GM21360 (cell line): Measurements from ENCODE around the gene ZEB2.

Experiments used
- ATAC-seq: cut with Tn5 transposase; IDR thresholded peaks from one replicate; pipeline ENCODE4 v1.9.1; 2021; ENCODE audit warnings: mild to moderate bottlenecking, moderate library complexity; ENCODE audit not compliant: unreplicated experiment

The ZEB2 gene

GRCh38 chr2:144454466-144455287 is 65.2 kb downstream of the ZEB2 start:
- ATAC-seq, result no peak

DNA sequence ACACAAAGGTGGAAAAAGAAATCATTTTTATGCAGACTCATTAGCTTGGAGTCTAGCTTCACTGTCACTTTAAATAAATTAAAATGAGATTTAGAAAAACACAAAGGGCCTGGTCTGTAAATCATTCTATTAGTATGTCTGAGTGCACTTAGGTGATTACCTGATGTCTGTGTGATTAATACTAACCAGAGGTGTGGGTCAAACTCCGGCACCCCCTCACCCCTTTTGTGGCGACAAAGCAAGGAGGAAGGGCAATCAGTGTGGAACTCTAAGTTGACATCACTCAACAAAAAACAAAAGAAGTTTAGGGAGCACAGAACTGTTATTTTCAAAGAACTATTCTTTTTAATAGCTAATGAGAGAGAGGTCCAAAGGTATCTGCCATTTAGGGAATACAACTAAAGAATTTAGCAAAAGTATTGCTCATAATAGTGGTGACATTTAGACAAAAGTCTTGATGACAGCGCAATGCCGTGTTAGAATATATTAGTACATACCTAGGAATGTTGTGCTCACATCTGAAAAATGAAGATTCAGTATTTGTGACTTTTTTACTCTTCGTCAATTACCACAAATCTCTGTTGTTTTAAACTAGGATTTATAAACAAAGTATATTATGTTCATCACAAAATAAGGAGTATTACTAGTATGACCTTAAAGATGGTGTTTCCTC is 66.3 kb downstream of the ZEB2 start:
- ATAC-seq, result no peak

DNA sequence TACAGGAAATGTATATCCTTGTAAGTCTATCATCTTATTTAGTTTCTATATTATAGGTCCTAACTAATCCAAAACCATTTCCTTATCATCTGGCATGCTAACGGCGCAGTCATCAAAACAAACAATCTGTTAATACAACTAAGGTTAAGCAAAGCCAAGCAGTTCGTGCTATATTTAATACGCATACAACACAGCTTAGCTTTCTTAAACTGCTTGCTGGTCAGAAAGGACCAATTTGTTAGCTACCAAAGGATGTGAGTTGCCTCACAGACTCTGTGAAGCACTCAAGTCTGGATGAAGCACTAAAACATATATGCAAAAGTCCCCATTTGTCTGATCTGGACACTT is 67.0 kb downstream of the ZEB2 start:
- no peak for ATAC-seq

- ATAC-seq, result no peak
Observed at GRCh38 chr2:144452169-144452988, 67.5 kb downstream of the ZEB2 start.

- no peak for ATAC-seq
Observed at GRCh38 chr2:144451443-144451842, 68.5 kb downstream of the ZEB2 start.

DNA sequence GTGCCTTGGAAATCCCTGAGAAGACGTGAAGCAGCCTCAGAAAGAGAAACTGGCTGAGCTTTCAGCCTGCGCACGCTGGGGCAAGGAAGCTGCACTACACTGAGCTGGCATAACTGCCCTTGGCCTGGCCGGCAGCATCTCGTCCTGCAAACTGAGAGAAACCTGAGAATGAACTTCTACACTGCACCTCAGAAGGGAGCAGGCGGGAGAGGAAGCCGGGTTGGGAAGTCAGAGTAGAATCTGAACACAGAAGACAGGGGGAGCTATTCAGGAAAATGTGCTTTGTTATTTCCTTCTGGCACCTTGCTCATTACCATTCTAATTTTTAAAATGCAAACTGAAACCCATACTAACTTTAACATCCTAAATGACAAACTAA is 70.9 kb downstream of the ZEB2 start:
- ATAC-seq, result no peak

DNA sequence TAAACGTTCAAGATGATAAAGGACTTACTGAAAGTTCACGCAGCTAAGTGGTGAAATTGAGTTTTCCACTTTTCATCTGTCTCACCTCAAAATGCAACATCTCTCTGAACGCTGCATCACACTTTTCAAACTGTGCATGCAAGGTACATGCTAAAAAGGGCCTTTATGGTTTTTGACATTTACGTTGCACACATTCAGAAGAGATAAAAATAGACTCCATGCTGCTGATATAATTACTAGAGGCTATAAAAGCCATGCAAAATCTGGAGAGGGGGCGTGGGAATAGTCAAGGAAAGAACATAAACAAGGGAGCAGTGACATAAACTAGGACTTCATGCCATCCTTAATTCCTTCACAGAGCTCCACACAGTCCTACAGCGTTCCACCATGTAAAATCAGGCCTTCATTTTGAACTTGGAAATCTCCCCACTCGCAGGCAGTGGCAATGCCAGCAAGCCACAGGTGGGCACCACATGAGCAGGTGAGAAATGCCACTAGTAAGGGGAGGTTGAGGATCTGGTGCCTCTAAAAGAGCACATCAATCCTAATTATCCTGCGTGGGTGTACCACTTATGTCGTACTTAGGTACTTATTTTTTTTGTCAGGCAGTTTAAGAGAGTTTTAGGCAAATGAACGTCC is 71.4 kb downstream of the ZEB2 start:
- no peak for ATAC-seq

GRCh38 chr2:144447535-144447934 is 72.4 kb downstream of the ZEB2 start:
- ATAC-seq, result no peak

DNA sequence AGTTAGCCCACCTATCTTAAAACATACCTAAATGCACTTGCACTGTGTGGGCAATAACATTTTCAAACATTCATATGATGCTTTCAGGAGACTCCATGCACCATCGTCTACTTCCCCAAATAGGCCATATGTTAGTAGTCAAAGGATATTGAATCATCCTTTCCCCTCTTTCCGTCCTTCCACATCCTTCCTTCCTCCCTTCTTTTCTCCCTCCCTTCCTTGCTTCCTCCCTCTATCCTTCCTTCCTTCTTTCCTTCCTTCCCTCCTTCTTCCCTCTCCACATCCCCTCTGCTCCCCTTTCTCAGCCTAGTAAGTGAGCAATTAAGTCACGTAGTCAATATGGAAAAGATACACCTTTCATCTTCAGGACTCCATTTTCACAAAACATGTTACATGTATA is 73.8 kb downstream of the ZEB2 start:
- ATAC-seq, result no peak

DNA sequence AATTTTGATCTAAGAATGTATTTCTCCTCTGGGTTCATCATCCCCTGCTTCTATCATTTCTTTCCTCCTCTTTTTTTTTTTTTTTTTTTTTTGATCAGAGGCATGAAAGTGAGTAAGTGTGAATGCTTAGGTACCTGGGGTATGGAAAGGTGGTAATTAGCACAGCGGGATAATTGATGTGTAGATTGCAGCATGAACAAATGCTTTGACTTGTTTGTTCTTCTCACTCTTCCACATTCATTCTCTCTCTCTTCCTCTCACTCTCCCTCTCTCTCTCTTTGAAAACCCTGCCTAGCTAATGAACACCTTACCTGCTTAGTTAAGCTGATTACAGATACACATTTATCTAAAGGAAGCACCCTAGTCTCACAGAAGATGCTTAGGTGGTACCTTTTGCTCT is 74.7 kb downstream of the ZEB2 start:
- ATAC-seq, result no peak

DNA sequence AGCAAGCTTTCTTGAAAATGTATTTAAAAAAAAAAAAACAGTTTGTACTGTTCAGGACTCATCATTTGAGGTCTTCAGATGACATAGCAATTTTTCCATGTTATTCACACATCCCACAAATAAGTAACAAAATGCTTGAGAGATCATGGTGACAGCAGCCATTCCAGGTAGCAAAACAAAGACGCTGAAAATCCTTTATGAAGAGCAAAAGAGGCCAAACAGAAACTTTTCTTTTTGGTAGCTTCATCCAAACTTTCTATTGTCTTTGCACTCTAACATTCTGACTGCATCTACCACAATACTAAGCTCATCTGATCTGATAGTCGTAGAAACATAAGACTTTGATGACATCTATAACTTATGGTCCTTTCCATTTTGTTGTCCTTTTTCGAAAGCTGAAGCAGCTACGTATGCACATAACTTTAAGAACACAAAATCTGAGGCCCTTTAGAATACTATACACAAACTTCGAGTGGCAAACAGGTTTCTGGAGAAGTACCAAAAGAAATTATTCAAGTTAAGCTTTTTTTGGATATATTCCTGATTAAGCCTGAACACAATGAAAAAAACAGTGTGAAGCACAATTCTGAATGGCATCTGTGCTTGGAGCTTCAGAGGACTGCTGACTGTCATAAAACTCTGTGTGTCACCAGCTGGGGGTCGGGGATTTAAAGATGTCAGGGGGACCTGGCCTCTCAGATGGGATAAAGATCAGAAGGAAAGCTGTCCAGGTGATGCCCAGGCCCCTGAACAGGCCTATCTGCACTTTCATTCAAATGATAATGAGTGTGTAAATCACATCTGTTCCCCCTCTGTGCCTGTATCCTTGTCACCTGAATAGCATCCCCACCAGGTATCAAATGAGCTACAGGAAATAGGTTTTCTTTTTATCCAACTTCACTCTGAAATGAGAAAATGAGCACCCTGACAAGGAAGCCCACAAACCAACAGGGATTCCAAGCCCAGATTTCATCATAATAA is 75.8 kb downstream of the ZEB2 start:
- no peak for ATAC-seq

- no peak for ATAC-seq
Observed at GRCh38 chr2:144441711-144442141, 78.2 kb downstream of the ZEB2 start.

- ATAC-seq, result no peak
Observed at GRCh38 chr2:144439993-144440392, 79.9 kb downstream of the ZEB2 start.

GRCh38 chr2:144438801-144439631 is 80.9 kb downstream of the ZEB2 start:
- ATAC-seq, result no peak

DNA sequence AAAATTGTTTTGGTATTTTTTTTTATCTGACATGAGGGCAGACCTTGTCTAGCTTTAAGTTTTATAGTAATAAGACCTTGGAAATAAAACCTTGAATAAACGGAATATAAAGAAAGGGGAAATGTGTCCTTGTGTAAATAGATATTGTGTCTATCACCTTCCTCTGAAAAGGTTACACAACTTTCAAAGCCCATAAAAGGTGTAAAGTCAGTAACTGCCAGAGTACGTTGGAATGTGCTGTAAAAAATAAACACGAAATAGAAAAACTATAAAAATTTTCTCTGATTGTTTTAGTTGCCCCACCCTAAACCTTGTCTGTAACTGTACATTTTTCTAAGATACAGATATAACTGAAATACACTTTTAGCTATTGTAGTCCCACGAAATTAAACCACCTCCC is 82.3 kb downstream of the ZEB2 start:
- ATAC-seq, result no peak

- no peak for ATAC-seq
Observed at GRCh38 chr2:144434425-144435222, 85.3 kb downstream of the ZEB2 start.

DNA sequence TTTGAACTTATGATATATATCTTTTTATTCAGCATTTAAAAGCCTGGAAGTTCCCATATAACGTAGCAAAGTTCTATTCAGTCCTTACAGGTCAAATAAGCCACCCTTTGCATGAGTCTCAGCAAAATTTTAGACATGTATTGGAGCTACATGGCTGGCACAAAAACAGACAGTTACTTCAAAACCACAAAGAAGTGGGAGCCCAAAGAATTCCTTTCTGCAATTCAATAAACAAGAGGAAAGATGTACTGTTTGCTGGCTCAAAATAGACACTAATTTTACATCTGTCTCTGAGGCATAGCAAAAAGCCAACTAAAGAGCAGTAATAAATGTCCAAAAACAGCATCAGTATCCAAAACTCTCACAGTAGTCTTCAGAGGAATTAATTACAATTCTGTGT is 87.0 kb downstream of the ZEB2 start:
- no peak for ATAC-seq

- ATAC-seq, result no peak
Observed at GRCh38 chr2:144431998-144432397, 87.9 kb downstream of the ZEB2 start.
